ENCODE measurements around the gene ESYT1.
A peak's percentile ranks its signal among the peaks of the same experiment; 100 is the strongest.

Gene ESYT1, protein sequence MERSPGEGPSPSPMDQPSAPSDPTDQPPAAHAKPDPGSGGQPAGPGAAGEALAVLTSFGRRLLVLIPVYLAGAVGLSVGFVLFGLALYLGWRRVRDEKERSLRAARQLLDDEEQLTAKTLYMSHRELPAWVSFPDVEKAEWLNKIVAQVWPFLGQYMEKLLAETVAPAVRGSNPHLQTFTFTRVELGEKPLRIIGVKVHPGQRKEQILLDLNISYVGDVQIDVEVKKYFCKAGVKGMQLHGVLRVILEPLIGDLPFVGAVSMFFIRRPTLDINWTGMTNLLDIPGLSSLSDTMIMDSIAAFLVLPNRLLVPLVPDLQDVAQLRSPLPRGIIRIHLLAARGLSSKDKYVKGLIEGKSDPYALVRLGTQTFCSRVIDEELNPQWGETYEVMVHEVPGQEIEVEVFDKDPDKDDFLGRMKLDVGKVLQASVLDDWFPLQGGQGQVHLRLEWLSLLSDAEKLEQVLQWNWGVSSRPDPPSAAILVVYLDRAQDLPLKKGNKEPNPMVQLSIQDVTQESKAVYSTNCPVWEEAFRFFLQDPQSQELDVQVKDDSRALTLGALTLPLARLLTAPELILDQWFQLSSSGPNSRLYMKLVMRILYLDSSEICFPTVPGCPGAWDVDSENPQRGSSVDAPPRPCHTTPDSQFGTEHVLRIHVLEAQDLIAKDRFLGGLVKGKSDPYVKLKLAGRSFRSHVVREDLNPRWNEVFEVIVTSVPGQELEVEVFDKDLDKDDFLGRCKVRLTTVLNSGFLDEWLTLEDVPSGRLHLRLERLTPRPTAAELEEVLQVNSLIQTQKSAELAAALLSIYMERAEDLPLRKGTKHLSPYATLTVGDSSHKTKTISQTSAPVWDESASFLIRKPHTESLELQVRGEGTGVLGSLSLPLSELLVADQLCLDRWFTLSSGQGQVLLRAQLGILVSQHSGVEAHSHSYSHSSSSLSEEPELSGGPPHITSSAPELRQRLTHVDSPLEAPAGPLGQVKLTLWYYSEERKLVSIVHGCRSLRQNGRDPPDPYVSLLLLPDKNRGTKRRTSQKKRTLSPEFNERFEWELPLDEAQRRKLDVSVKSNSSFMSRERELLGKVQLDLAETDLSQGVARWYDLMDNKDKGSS
- total RNA-seq, result 174 to 443 (median 313) reads per million in 9 experiments

GRCh38 chr12:56127888-56128669, at the start of gene ESYT1:
TSS of gene ESYT1 (plus strand) at chr12:56128267. CDS start at chr12:56128320, 53 bp downstream.
- H3K27me3 Mint-ChIP-seq, result no peaks in the 10 kb centered on the region
- peak within 1 kb of the TSS; percentile 98 to 99 for H3K4me3 Mint-ChIP-seq
- DNase-seq (peak; percentile 94 to 97 (median 95)), ATAC-seq (replicated peaks) (peak; percentile 84)
- peaks cover 52 to 60% of the 10 kb centered on the region in 2 donors for H3K4me1 Mint-ChIP-seq (ENCODE audit: low read depth in 2 of 2)
- peaks cover 55% of the 10 kb centered on the region for H3K36me3 Mint-ChIP-seq (ENCODE audit: insufficient read depth)
- H3K27ac Mint-ChIP-seq, result peak within 1 kb of the TSS; percentile 97 to 98
- no peaks in the 10 kb centered on the region for H3K9me3 Mint-ChIP-seq

- Mint-ChIP-seq H3K27me3 (peaks cover 0 to 18% of the 10 kb centered on the region in 2 donors), H3K4me3 (peak overlapping the region; percentile 83 to 84)
Observed at GRCh38 chr12:56078427-56078826, 49.6 kb upstream of the ESYT1 start.

DNA sequence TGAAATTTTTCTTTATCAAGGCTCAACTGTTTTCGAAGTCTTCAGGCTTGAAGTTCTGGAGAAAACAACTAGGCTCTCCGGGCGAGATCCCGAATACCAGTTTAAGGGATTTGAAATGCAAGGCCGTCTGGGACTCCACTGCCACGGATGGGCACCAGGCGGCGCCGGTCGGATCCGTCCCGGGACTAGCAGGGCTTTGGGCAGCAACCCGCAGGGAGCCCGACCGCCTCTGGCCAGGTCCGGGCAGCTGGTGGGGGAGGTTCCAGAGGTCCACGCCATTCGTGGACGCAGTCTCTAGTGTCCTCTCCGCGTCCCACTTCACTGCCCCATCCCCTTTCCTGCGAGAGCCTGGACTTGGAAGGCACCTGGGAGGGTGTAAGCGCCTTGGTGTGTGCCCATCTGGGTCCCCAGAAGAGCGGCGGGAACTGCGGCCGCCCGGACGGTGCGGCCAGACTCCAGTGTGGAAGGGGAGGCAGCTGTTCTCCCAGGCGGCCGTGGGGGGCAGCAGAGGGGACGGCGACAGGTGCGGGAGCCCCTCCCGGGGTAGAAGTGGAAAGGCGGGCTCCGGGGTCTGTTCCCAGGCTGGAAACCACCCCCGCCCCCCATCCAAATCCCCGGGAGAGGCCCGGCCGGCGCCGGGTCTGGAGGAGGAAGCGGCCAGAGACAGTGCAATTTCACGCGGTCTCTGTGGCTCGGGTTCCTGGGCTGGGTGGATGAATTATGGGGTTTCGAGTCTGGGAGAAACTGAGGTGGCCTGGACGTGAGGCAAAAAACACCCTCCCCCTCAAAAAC, 48.9 kb upstream of the ESYT1 start:
- peaks cover 2 to 4% of the 10 kb centered on the region in 2 donors for H3K4me1 Mint-ChIP-seq (ENCODE audit: low read depth in 2 of 2)
- peaks cover 3% of the 10 kb centered on the region for H3K36me3 Mint-ChIP-seq (ENCODE audit: insufficient read depth)
- no peaks in the 10 kb centered on the region for H3K9me3 Mint-ChIP-seq
- ATAC-seq (replicated peaks), result peak; percentile 73
- H3K27me3 Mint-ChIP-seq, result peaks cover 6 to 25% of the 10 kb centered on the region in 2 donors
- H3K27ac Mint-ChIP-seq, result no peak overlapping the region
- peak; percentile 41 to 42 (median 41) for DNase-seq
- H3K4me3 Mint-ChIP-seq, result peak overlapping the region; percentile 83 to 84

More at GRCh38 chr12:56078427-56078826, 49.6 kb upstream of the ESYT1 start:
- Mint-ChIP-seq H3K9me3 (no peaks in the 10 kb centered on the region), H3K36me3 (ENCODE audit: insufficient read depth) (peaks cover 3% of the 10 kb centered on the region), H3K27ac (peak overlapping the region in 1 of 2 donors; percentile 41), H3K4me1 (ENCODE audit: low read depth in 2 of 2) (peaks cover 2 to 4% of the 10 kb centered on the region in 2 donors)
- DNase-seq (no peak), ATAC-seq (replicated peaks) (no peak)

DNA sequence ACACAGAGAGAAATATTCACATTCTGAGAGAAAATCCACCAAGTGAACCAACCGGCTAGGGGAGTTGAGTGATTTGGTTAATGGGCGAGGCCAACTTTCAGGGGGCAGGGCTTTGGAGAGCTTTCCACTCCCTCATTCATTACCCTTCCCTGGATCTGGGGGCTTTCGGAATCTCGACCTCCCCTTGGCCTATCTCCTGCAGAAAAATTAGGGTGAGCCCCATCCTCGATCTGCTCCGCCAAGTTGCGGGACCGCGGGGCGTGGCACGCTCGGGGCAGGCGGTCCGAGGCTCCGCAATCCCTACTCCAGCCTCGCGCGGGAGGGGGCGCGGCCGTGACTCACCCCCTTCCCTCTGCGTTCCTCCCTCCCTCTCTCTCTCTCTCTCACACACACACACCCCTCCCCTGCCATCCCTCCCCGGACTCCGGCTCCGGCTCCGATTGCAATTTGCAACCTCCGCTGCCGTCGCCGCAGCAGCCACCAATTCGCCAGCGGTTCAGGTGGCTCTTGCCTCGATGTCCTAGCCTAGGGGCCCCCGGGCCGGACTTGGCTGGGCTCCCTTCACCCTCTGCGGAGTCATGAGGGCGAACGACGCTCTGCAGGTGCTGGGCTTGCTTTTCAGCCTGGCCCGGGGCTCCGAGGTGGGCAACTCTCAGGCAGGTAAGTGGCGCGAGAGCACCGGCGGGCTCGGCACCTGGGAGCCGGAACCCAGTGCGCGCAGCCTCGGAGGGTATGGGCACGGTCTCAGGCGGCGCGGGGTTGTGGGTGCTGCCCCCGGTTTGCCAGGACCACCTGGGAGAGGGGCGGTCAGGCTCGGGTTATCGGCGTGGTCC, 48.1 kb upstream of the ESYT1 start, which contains the start of gene ERBB3:
Gene ERBB3, plus strand, starts transcription at position 443 of the 833 bp plus-strand sequence. Its CDS starts 136 bp downstream, at position 579.
- peak within 1 kb of the TSS; percentile 83 to 84 for H3K4me3 Mint-ChIP-seq
- no peaks in the 10 kb centered on the region for H3K9me3 Mint-ChIP-seq
- peaks cover 3% of the 10 kb centered on the region for H3K36me3 Mint-ChIP-seq (ENCODE audit: insufficient read depth)
- ATAC-seq (replicated peaks) (peak; percentile 79), DNase-seq (peak; percentile 33 to 41 (median 37))
- peaks cover 2 to 4% of the 10 kb centered on the region in 2 donors for H3K4me1 Mint-ChIP-seq (ENCODE audit: low read depth in 2 of 2)
- peak within 1 kb of the TSS in 1 of 2 donors; percentile 55 for H3K27ac Mint-ChIP-seq
- peaks cover 6 to 26% of the 10 kb centered on the region in 2 donors for H3K27me3 Mint-ChIP-seq

- ATAC-seq (replicated peaks), result no peak
- Mint-ChIP-seq H3K4me1 (ENCODE audit: low read depth in 2 of 2) (peaks cover 2 to 4% of the 10 kb centered on the region in 2 donors), H3K27me3 (peaks cover 6 to 26% of the 10 kb centered on the region in 2 donors)
Observed at GRCh38 chr12:56080556-56081138, 47.4 kb upstream of the ESYT1 start.

DNA sequence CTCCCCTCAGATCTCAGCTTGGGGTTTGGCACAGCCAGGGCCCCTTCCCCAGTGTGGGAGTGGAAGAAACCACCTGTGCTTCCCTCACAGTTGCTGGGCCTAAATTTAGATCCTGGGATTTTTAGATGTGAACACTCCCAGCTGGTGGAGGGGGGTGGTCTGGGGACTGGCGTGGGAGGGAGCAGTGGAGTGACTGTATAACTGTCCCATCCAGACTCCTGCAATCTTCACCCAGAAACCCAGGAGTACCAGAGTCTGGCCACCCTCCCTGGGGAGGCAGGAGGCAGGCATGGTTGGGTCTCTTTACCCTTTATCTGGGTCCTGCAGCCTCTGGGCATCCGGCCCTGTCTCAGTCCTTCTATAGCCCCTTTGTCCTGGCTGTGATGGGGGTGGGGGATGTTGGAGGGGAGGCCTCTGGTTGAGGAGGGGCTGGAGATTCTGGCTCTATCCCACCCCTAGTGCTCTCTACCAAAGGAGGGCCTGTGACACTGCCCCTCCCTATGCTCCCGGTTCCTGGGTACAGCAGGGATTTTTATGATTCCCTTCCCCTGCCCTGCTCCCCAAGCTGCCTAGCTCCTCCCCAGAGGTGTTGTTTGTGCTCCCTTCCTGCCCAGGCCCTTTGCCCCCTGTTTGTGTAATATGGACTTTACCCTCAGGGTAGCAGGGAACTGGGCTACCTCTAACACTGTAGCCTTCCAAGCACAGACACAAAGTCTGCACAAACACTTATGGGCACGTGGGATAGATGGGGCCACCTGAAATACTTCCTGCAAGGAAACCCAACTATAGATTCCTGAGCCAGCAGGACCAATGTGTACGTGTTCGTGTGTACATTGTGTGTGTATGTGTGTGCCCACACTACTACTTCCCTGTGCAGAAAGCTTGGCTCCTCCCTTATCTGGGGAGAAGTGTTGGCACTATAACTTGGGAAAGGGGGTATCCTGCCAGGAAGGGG, 46.4 kb upstream of the ESYT1 start:
- Mint-ChIP-seq H3K4me1 (ENCODE audit: low read depth in 2 of 2) (peaks cover 2 to 4% of the 10 kb centered on the region in 2 donors), H3K4me3 (peak overlapping the region; percentile 83 to 84), H3K36me3 (ENCODE audit: insufficient read depth) (peaks cover 3% of the 10 kb centered on the region), H3K27me3 (peaks cover 6 to 26% of the 10 kb centered on the region in 2 donors), H3K9me3 (no peaks in the 10 kb centered on the region), H3K27ac (no peak overlapping the region)
- ATAC-seq (replicated peaks) (no peak), DNase-seq (no peak)

More at GRCh38 chr12:56080556-56081138, 47.4 kb upstream of the ESYT1 start:
- no peak overlapping the region for H3K27ac Mint-ChIP-seq
- DNase-seq, result no peak
- H3K9me3 Mint-ChIP-seq, result no peaks in the 10 kb centered on the region
- peak overlapping the region; percentile 83 to 84 for H3K4me3 Mint-ChIP-seq
- H3K36me3 Mint-ChIP-seq (ENCODE audit: insufficient read depth), result peaks cover 3% of the 10 kb centered on the region

DNA sequence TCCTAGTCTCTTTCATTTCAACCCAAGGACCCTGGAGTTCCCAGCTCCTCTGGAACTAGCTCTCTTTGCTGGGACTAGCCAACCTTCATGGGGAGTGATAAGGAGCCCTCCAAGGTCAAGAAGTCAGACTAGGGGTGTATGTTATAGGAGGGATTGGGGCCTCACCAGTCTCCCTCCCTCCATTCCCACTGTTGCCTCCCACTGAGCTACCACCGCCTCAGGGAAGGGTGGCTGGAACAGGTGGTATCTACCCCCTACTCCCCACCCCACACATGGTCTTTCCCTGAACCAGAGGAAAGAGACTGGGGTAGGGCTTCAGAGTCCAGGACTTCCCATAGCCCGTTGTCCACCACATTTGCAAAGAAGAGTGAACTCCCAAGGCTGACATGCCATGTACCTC, 45.7 kb upstream of the ESYT1 start:
- ATAC-seq (replicated peaks), result no peak
- Mint-ChIP-seq H3K4me1 (ENCODE audit: low read depth in 2 of 2) (peaks cover 2 to 4% of the 10 kb centered on the region in 2 donors), H3K4me3 (no peak overlapping the region), H3K27me3 (peaks cover 6 to 26% of the 10 kb centered on the region in 2 donors), H3K27ac (no peak overlapping the region), H3K9me3 (no peaks in the 10 kb centered on the region), H3K36me3 (ENCODE audit: insufficient read depth) (peaks cover 3% of the 10 kb centered on the region)
- no peak for DNase-seq

GRCh38 chr12:56082967-56083366, 45.1 kb upstream of the ESYT1 start:
- H3K4me1 Mint-ChIP-seq (ENCODE audit: low read depth in 2 of 2), result peaks cover 2 to 4% of the 10 kb centered on the region in 2 donors
- H3K36me3 Mint-ChIP-seq (ENCODE audit: insufficient read depth), result peaks cover 3% of the 10 kb centered on the region
- no peak overlapping the region for H3K27ac Mint-ChIP-seq
- H3K9me3 Mint-ChIP-seq, result no peaks in the 10 kb centered on the region
- H3K27me3 Mint-ChIP-seq, result peaks cover 6 to 26% of the 10 kb centered on the region in 2 donors
- DNase-seq (no peak), ATAC-seq (replicated peaks) (no peak)
- no peak overlapping the region for H3K4me3 Mint-ChIP-seq

DNA sequence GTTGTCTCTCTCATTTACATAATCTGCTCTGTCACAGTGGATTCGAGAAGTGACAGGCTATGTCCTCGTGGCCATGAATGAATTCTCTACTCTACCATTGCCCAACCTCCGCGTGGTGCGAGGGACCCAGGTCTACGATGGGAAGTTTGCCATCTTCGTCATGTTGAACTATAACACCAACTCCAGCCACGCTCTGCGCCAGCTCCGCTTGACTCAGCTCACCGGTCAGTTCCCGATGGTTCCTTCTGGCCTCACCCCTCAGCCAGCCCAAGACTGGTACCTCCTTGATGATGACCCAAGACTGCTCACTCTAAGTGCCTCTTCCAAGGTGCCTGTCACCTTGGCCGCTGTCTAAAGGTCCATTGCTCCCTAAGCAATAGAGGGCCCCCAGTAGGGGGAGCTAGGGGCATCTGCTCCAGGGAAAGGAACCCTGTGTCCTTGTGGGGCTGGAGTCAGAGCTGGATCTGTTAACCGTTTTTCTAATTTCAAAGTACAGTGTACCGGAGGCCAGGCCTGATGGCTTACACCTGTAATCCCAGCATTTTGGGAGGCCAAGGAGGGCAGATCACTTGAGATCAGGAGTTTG, 43.0 kb upstream of the ESYT1 start:
- H3K27ac Mint-ChIP-seq, result peak overlapping the region in 1 of 2 donors; percentile 60
- H3K36me3 Mint-ChIP-seq (ENCODE audit: insufficient read depth), result peaks cover 3% of the 10 kb centered on the region
- ATAC-seq (replicated peaks), result no peak
- H3K27me3 Mint-ChIP-seq, result peaks cover 6 to 26% of the 10 kb centered on the region in 2 donors
- H3K4me3 Mint-ChIP-seq, result no peak overlapping the region
- no peaks in the 10 kb centered on the region for H3K9me3 Mint-ChIP-seq
- no peak for DNase-seq
- peaks cover under 1 to 1% of the 10 kb centered on the region in 2 donors for H3K4me1 Mint-ChIP-seq (ENCODE audit: low read depth in 2 of 2)

DNA sequence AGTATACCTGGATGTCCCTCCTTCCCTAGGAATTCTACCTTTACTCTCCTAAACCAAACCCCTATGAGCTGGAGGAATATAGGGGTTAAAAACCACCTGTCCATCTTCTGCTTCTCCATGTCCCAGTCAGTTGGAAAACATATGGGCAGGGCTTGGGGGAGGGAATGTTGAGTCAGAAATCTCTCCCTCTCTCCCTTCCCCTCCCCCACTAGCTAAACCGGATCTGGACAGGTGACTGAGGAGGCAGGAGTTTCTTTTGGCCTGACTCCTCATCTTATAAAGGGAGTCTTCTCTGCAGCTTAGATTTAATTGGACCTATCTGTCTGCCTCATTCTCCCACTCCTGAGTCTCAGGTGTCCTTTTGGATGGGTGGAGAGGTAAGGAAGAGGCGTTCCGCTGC, 42.0 kb upstream of the ESYT1 start:
- DNase-seq (no peak), ATAC-seq (replicated peaks) (no peak)
- Mint-ChIP-seq H3K9me3 (no peaks in the 10 kb centered on the region), H3K27me3 (peaks cover 6 to 22% of the 10 kb centered on the region in 2 donors), H3K36me3 (ENCODE audit: insufficient read depth) (peaks cover under 1% of the 10 kb centered on the region), H3K27ac (peak overlapping the region in 1 of 2 donors; percentile 55), H3K4me3 (no peak overlapping the region), H3K4me1 (ENCODE audit: low read depth in 2 of 2) (no peaks in the 10 kb centered on the region)

Data from effector memory CD8-positive, alpha-beta T cell (primary cell).